ENCODE measurements around the gene THSD4. TPM values are rescaled to one million over a fixed set of nuclear protein-coding genes. Genes with fewer than 3 reads are reported as not detected.

The THSD4 gene
- total and polyA plus RNA-seq, 9 of the 15 experiments (the other 6 are each of a cell fraction or from before 2014, with no cell fraction given) = 0.04 TPM; not detected in 5

- TF ChIP-seq SREBF1 (IDR thresholded peaks at IDR 0.05; ENCODE audit: borderline replicate concordance, low read depth, low read length) (no peak), CBFA2T3 (IDR thresholded peaks at IDR 0.05) (no peak), MCM2 (IDR thresholded peaks at IDR 0.05; ENCODE audit: low read depth) (no peak), DNMT1 (IDR thresholded peaks at IDR 0.05) (no peak), THRB (CRISPR knock-in tag; conservative IDR thresholded peaks at IDR 0.05) (no peak), E2F4 (CRISPR knock-in tag; IDR thresholded peaks at IDR 0.05; ENCODE audit: low read depth) (no peak)
Measured at GRCh38 chr15:71548401-71548807, 433.1 kb downstream of the THSD4 start (continued).

- Histone ChIP-seq H3K9me3 (replicated peaks; ENCODE audit: control insufficient read depth, insufficient read depth, low read depth, low read length) (no peaks in the 10 kb centered on the region), H3K9me1 (ENCODE audit: control insufficient read depth, insufficient read depth, low read length) (no peaks in the 10 kb centered on the region), H3K4me1 (replicated peaks in 1 of 2; ENCODE audit: control insufficient read depth in 2 of 2, insufficient read depth in 2 of 2, low read length in 2 of 2) (no peaks in the 10 kb centered on the region), H2AFZ (ENCODE audit: low read depth, low read length) (no peak overlapping the region), H3K27me3 (ENCODE audit: control insufficient read depth in 2 of 2, insufficient read depth in 2 of 2, low read length in 2 of 2) (peaks cover 0 to 4% of the 10 kb centered on the region in 2 experiments; a peak in 3 of 5 replicates), H3K36me3 (ENCODE audit: control insufficient read depth, insufficient read depth, low read length) (no peaks in the 10 kb centered on the region), H3K9ac (ENCODE audit: insufficient read depth in 1 of 2, low read depth in 2 of 2, low read length in 2 of 2) (no peak overlapping the region), H4K20me1 (replicated peaks; ENCODE audit: control insufficient read depth, insufficient read depth, low read length) (no peaks in the 10 kb centered on the region), H3K4me3 (no peak overlapping the region), H3K27ac (ENCODE audit: extremely low read depth, low read depth, low read length) (no peak overlapping the region), H3K79me2 (ENCODE audit: control insufficient read depth, insufficient read depth, low read length) (no peaks in the 10 kb centered on the region), H3K4me2 (ENCODE audit: insufficient read depth, low read length) (no peak overlapping the region)
- WGBS (ENCODE audit: insufficient coverage, low coverage, missing lambda C conversion rate) = 0% methylated on average over 5 of the region's 5 CpGs
- no peak for DNase-seq (ENCODE audit: extremely low read depth in 1 of 4, low spot score in 3 of 4)
- in situ Hi-C loops (cut with MboI) (no loop called here), intact Hi-C loops (cut with micrococcal nuclease) (no loop called here)
- no TSS peak for BruUV-seq (replicated peaks)
- ChIA-PET POLR2A (interaction anchor here (0.9 kb wide), 1 partner anchor 190 kb away, joined by 3 read pairs; no protein-coding TSS in a partner anchor), CTCF (ENCODE audit: low intra/inter-chr PET ratio) (no interaction called here)
- no peak for ATAC-seq
- no peak for FAIRE-seq
- no peak for TF ChIP-seq HDAC3 (IDR thresholded peaks at IDR 0.05; ENCODE audit: borderline replicate concordance, partially characterized antibody)
- TF ChIP-seq THRA (IDR thresholded peaks at IDR 0.05) = no peak
- TF ChIP-seq FUS (optimal IDR thresholded peaks at IDR 0.05; ENCODE audit: low read depth, low read length) = no peak
- TF ChIP-seq RBM22 (IDR thresholded peaks at IDR 0.05; ENCODE audit: low read depth, low read length, poor library complexity, severe bottlenecking) = no peak
- no peak for TF ChIP-seq MYNN (IDR thresholded peaks at IDR 0.05)
- TF ChIP-seq MYNN (CRISPR knock-in tag; IDR thresholded peaks at IDR 0.05) = no peak
- no peak for TF ChIP-seq GABPB2 (CRISPR knock-in tag; conservative IDR thresholded peaks at IDR 0.05)
- no peak for TF ChIP-seq FOXJ2 (tag; IDR thresholded peaks at IDR 0.05)
- TF ChIP-seq KDM5B (IDR thresholded peaks at IDR 0.05; ENCODE audit: insufficient replicate concordance, low read depth, low read length) = no peak
- no peak for TF ChIP-seq PHF20 (IDR thresholded peaks at IDR 0.05; ENCODE audit: partially characterized antibody)
- no peak for TF ChIP-seq ATF2 (CRISPR knock-in tag; IDR thresholded peaks at IDR 0.05)
- no peak for TF ChIP-seq STAT5B (CRISPR knock-in tag; IDR thresholded peaks at IDR 0.05)
Measured at GRCh38 chr15:71549091-71549490, 433.8 kb downstream of the THSD4 start.
